Neural cell (in vitro differentiated cells): ENCODE results near the gene CLDN18. TPM values are rescaled to one million over a fixed set of nuclear protein-coding genes. Genes with fewer than 3 reads are reported as not detected.

Experiments used
- H2AFZ ChIP-seq: fragments of 200-600, 300-800 bp; sonication (generic), shearing (Covaris generic); 2 replicates; pipeline ENCODE4 v1.6.0; 2014; ENCODE audit warnings: low read depth, mild to moderate bottlenecking, antibody characterized with exemption, low read length, moderate library complexity
- H3F3A ChIP-seq: fragments of 200-600 bp; shearing (Covaris generic); 2 replicates; pipeline ENCODE4 v1.6.1; 2016; ENCODE audit warnings: mild to moderate bottlenecking, moderate library complexity, mixed read lengths, antibody characterized with exemption, low read length; ENCODE audit not compliant: insufficient read depth, poor library complexity, severe bottlenecking
- H3K27ac ChIP-seq: fragments of 200-600, 300-800 bp; sonication (generic), shearing (Covaris generic); 2 replicates; pipeline ENCODE4 v1.5.1; 2014; ENCODE audit warnings: mild to moderate bottlenecking, low read length, moderate library complexity
- H3K27me3 ChIP-seq: fragments of 300-800, 200-600 bp; sonication (generic), shearing (Covaris generic); 2 replicates; pipeline ENCODE4 v1.6.0; 2014; ENCODE audit warnings: mild to moderate bottlenecking, low read depth, low read length, moderate library complexity; ENCODE audit not compliant: insufficient read depth
- H3K36me3 ChIP-seq: fragments of 300-800, 200-600 bp; sonication (generic), shearing (Covaris generic); 2 replicates; pipeline ENCODE4 v1.5.1; 2014; ENCODE audit warnings: mild to moderate bottlenecking, antibody characterized with exemption, low read length, moderate library complexity; ENCODE audit not compliant: insufficient read depth
- H3K4me2 ChIP-seq: fragments of 300-800, 200-600 bp; sonication (generic), shearing (Covaris generic); 2 replicates; pipeline ENCODE4 v1.6.0; 2014; ENCODE audit warnings: mild to moderate bottlenecking, low read length
- H3K4me3 ChIP-seq: fragments of 300-800, 200-600 bp; sonication (generic), shearing (Covaris generic); 2 replicates; pipeline ENCODE4 v1.5.1; 2014; ENCODE audit warnings: mild to moderate bottlenecking, low read length, moderate library complexity
- H3K79me2 ChIP-seq: fragments of 200-600 bp; shearing (Covaris generic); replicated peaks from 2 replicates; pipeline ENCODE4 v1.6.0; 2014; ENCODE audit warnings: mild to moderate bottlenecking, low read length, moderate library complexity; ENCODE audit not compliant: insufficient read depth
- H3K9ac ChIP-seq: fragments of 300-800, 200-600 bp; sonication (generic), shearing (Covaris generic); 2 replicates; pipeline ENCODE4 v1.6.1; 2016; ENCODE audit warnings: mild to moderate bottlenecking, low read length, mixed read lengths
- H3K9me2 ChIP-seq: fragments of 200-600 bp; shearing (Covaris generic); 2 replicates; pipeline ENCODE4 v1.6.1; 2016; ENCODE audit warnings: mild to moderate bottlenecking, low read length, mixed read lengths; ENCODE audit not compliant: insufficient read depth
- H3K9me3 ChIP-seq: fragments of 200-600, 300-800 bp; sonication (generic), shearing (Covaris generic); 2 replicates; pipeline ENCODE4 v1.6.1; 2016; ENCODE audit warnings: mild to moderate bottlenecking, mixed run types, low read length, moderate library complexity, mixed read lengths
- H4K20me1 ChIP-seq: fragments of 200-600 bp; shearing (Covaris generic); 2 replicates; pipeline ENCODE4 v1.6.1; 2016; ENCODE audit warnings: mild to moderate bottlenecking, mixed run types; ENCODE audit not compliant: insufficient read depth
- EP300 ChIP-seq: fragments of 450-650 bp; conservative IDR thresholded peaks from 2 replicates; pipeline ENCODE4 v1.6.1; 2014; ENCODE audit warnings: antibody characterized with exemption, mild to moderate bottlenecking, moderate library complexity; ENCODE audit not compliant: poor library complexity, severe bottlenecking
- EZH2 ChIP-seq: fragments of 200-600, 300-800 bp; shearing (Covaris generic), sonication (generic); IDR thresholded peaks from 2 replicates; pipeline ENCODE4 v1.6.1; 2014; ENCODE audit warnings: antibody characterized with exemption, low read length, borderline replicate concordance, mild to moderate bottlenecking; ENCODE audit not compliant: insufficient read depth, poor library complexity, severe bottlenecking
- MXI1 ChIP-seq: fragments of 450-650 bp; conservative IDR thresholded peaks from 2 replicates; pipeline ENCODE4 v1.6.1; 2014; ENCODE audit warnings: antibody characterized with exemption, mild to moderate bottlenecking; ENCODE audit not compliant: poor library complexity, severe bottlenecking
- POLR2AphosphoS5 ChIP-seq: IDR thresholded peaks from 2 replicates; pipeline ENCODE4 v1.6.1; 2012
- RAD21 ChIP-seq: fragments of 450-650 bp; conservative IDR thresholded peaks from 2 replicates; pipeline ENCODE4 v1.6.1; 2014; ENCODE audit warnings: antibody characterized with exemption, mild to moderate bottlenecking, moderate library complexity
- SMC3 ChIP-seq: fragments of 450-650 bp; conservative IDR thresholded peaks from 2 replicates; pipeline ENCODE4 v1.6.1; 2014; ENCODE audit warnings: antibody characterized with exemption, mild to moderate bottlenecking, moderate library complexity; ENCODE audit not compliant: poor library complexity
- TAF1 ChIP-seq: IDR thresholded peaks from 2 replicates; pipeline ENCODE4 v1.6.1; 2012; ENCODE audit warnings: low read depth
- polyA plus RNA-seq: library from polyadenylated mRNA; depleted of rRNA; stranded (reverse); fragments of >200 nt; gene quantifications from 2 replicates; pipeline ENCODE4 v1.2.3, GENCODE V29; 2014
- TF ChIP-seq, protein P1 (sequence below): IDR thresholded peaks from 2 replicates; pipeline ENCODE4 v1.6.1; 2012; ENCODE audit warnings: borderline replicate concordance
- TF ChIP-seq, protein P2 (sequence below): fragments of 450-650 bp; IDR thresholded peaks from 2 replicates; pipeline ENCODE4 v1.5.1; 2014; ENCODE audit warnings: antibody characterized with exemption, mild to moderate bottlenecking, moderate library complexity; ENCODE audit not compliant: poor library complexity, severe bottlenecking

Gene CLDN18
- polyA plus RNA-seq, 1 donor from 2014 or later: not detected

DNA sequence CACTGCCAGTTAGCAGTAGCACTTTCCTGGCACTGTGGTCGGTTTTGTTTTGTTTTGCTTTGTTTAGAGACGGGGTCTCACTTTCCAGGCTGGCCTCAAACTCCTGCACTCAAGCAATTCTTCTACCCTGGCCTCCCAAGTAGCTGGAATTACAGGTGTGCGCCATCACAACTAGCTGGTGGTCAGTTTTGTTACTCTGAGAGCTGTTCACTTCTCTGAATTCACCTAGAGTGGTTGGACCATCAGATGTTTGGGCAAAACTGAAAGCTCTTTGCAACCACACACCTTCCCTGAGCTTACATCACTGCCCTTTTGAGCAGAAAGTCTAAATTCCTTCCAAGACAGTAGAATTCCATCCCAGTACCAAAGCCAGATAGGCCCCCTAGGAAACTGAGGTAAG, 22.6 kb downstream of the CLDN18 start:
- Histone ChIP-seq H3K4me2 (no peak overlapping the region), H3K79me2 (no peaks in the 10 kb centered on the region), H3K4me3 (no peak overlapping the region), H3K36me3 (no peaks in the 10 kb centered on the region), H3K9ac (no peak overlapping the region), H3K27me3 (no peaks in the 10 kb centered on the region), H3K9me2 (no peaks in the 10 kb centered on the region), H3K9me3 (no peaks in the 10 kb centered on the region), H3K27ac (no peak overlapping the region), H3F3A (no peaks in the 10 kb centered on the region), H4K20me1 (no peaks in the 10 kb centered on the region), H2AFZ (no peak overlapping the region)
- TF ChIP-seq, protein P1, sequence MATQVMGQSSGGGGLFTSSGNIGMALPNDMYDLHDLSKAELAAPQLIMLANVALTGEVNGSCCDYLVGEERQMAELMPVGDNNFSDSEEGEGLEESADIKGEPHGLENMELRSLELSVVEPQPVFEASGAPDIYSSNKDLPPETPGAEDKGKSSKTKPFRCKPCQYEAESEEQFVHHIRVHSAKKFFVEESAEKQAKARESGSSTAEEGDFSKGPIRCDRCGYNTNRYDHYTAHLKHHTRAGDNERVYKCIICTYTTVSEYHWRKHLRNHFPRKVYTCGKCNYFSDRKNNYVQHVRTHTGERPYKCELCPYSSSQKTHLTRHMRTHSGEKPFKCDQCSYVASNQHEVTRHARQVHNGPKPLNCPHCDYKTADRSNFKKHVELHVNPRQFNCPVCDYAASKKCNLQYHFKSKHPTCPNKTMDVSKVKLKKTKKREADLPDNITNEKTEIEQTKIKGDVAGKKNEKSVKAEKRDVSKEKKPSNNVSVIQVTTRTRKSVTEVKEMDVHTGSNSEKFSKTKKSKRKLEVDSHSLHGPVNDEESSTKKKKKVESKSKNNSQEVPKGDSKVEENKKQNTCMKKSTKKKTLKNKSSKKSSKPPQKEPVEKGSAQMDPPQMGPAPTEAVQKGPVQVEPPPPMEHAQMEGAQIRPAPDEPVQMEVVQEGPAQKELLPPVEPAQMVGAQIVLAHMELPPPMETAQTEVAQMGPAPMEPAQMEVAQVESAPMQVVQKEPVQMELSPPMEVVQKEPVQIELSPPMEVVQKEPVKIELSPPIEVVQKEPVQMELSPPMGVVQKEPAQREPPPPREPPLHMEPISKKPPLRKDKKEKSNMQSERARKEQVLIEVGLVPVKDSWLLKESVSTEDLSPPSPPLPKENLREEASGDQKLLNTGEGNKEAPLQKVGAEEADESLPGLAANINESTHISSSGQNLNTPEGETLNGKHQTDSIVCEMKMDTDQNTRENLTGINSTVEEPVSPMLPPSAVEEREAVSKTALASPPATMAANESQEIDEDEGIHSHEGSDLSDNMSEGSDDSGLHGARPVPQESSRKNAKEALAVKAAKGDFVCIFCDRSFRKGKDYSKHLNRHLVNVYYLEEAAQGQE: no peak
- TF ChIP-seq RAD21 (no peak), POLR2AphosphoS5 (no peak), MXI1 (no peak), SMC3 (no peak), EZH2 (no peak), TAF1 (no peak)
- TF ChIP-seq, protein P2, sequence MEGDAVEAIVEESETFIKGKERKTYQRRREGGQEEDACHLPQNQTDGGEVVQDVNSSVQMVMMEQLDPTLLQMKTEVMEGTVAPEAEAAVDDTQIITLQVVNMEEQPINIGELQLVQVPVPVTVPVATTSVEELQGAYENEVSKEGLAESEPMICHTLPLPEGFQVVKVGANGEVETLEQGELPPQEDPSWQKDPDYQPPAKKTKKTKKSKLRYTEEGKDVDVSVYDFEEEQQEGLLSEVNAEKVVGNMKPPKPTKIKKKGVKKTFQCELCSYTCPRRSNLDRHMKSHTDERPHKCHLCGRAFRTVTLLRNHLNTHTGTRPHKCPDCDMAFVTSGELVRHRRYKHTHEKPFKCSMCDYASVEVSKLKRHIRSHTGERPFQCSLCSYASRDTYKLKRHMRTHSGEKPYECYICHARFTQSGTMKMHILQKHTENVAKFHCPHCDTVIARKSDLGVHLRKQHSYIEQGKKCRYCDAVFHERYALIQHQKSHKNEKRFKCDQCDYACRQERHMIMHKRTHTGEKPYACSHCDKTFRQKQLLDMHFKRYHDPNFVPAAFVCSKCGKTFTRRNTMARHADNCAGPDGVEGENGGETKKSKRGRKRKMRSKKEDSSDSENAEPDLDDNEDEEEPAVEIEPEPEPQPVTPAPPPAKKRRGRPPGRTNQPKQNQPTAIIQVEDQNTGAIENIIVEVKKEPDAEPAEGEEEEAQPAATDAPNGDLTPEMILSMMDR: no peak

DNA sequence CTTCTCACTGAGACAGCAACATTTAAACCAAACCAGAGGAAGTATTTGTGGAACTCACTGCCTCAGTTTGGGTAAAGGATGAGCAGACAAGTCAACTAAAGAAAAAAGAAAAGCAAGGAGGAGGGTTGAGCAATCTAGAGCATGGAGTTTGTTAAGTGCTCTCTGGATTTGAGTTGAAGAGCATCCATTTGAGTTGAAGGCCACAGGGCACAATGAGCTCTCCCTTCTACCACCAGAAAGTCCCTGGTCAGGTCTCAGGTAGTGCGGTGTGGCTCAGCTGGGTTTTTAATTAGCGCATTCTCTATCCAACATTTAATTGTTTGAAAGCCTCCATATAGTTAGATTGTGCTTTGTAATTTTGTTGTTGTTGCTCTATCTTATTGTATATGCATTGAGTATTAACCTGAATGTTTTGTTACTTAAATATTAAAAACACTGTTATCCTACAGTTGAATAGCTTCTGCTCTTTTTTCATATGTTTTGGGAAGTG, 23.3 kb downstream of the CLDN18 start:
- Histone ChIP-seq H3K36me3 (no peaks in the 10 kb centered on the region), H3K9me2 (no peaks in the 10 kb centered on the region), H2AFZ (no peak overlapping the region), H3K9me3 (no peaks in the 10 kb centered on the region), H3K4me2 (no peak overlapping the region), H3F3A (no peaks in the 10 kb centered on the region), H3K27me3 (no peaks in the 10 kb centered on the region), H4K20me1 (no peaks in the 10 kb centered on the region), H3K79me2 (no peaks in the 10 kb centered on the region), H3K27ac (no peak overlapping the region), H3K4me3 (no peak overlapping the region), H3K9ac (no peak overlapping the region)
- no peak for TF ChIP-seq RAD21
- no peak for TF ChIP-seq TAF1
- TF ChIP-seq, protein P2: no peak
- no peak for TF ChIP-seq EP300
- TF ChIP-seq, protein P1: no peak
